IPS-18a (cell line): ENCODE results near the gene PITRM1.
"Not testable (repeated sequence)": the region's sequence is repeated elsewhere in the genome, so short reads cannot be mapped to it uniquely, and the experiment has no call there.

Experiments used
- H3K27ac ChIP-seq: one replicate; pipeline ENCODE4 v1.5.1; 2013; ENCODE audit warnings: low read length
- H3K27me3 ChIP-seq: one replicate; pipeline ENCODE4 v1.6.1; 2013; ENCODE audit warnings: mild to moderate bottlenecking, low read length; ENCODE audit not compliant: control insufficient read depth, insufficient read depth
- H3K36me3 ChIP-seq: one replicate; pipeline ENCODE4 v1.6.1; 2013; ENCODE audit warnings: low read depth, low read length; ENCODE audit not compliant: control insufficient read depth
- H3K4me1 ChIP-seq: one replicate; pipeline ENCODE4 v1.6.1; 2013; ENCODE audit warnings: low read depth, low read length; ENCODE audit not compliant: control insufficient read depth
- H3K4me3 ChIP-seq: one replicate; pipeline ENCODE4 v1.5.1; 2013; ENCODE audit warnings: low read length
- H3K9ac ChIP-seq: one replicate; pipeline ENCODE4 v1.6.1; 2013; ENCODE audit warnings: mild to moderate bottlenecking, low read length, moderate library complexity
- H3K9me3 ChIP-seq: one replicate; pipeline ENCODE4 v1.6.1; 2013; ENCODE audit warnings: low read depth, low read length; ENCODE audit not compliant: control insufficient read depth

The PITRM1 gene

DNA sequence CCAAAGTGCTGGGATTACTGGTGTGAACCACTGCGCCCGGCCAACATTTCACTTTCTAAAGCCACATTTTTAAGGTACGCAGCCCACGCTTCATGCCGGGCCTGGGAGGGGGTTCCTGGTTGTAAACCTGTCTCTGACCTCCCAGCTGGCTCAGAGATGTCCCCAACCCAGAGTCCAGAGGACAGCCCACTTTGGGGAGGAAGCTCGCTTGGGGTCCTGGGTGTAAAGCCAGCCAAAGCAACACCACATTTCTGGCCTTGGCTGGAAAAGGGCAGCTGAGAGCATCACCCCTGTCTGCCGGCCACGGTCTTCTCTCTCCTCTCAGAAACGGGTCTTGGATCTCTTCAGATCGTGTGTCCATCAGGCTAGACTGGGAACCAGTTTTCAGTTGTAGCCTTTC is 23.9 kb upstream of the PITRM1 start:
- H3K27me3 ChIP-seq = peaks cover 6% of the 10 kb centered on the region
- no peak overlapping the region for H3K27ac ChIP-seq
- no peaks in the 10 kb centered on the region for H3K9me3 ChIP-seq
- no peaks in the 10 kb centered on the region for H3K36me3 ChIP-seq
- peaks cover 3% of the 10 kb centered on the region for H3K4me1 ChIP-seq
- no peak overlapping the region for H3K9ac ChIP-seq
- H3K4me3 ChIP-seq = no peak overlapping the region

DNA sequence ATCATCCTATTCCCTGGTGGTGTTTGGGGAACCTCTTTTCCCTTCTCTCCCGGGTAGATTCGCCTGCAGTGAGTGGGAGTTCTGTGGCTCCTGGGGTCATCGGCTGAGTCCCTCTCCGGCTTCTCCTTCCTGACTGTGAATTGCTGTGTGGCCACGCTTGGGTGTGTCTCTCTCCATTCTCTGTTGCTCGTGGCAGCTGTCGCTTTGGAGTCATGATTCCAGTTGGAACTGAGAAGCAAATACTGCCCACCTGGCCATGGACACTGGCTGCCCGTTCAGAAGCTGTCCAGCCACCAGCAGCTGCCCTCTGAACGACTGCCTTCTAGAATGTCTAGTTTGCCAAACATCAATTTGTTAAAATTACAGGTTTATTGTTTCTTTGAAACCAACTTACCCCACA is 23.1 kb upstream of the PITRM1 start:
- Histone ChIP-seq H3K27me3 (peaks cover 6% of the 10 kb centered on the region), H3K9ac (no peak overlapping the region), H3K4me1 (peaks cover 3% of the 10 kb centered on the region), H3K4me3 (no peak overlapping the region), H3K9me3 (no peaks in the 10 kb centered on the region), H3K27ac (no peak overlapping the region), H3K36me3 (no peaks in the 10 kb centered on the region)

- Histone ChIP-seq H3K4me1 (peaks cover 3% of the 10 kb centered on the region), H3K9ac (no peak overlapping the region), H3K9me3 (no peaks in the 10 kb centered on the region), H3K27me3 (peaks cover 6% of the 10 kb centered on the region), H3K4me3 (no peak overlapping the region), H3K36me3 (no peaks in the 10 kb centered on the region), H3K27ac (no peak overlapping the region)
Measured at GRCh38 chr10:3195286-3195685, 22.7 kb upstream of the PITRM1 start.

- no peak overlapping the region for H3K4me3 ChIP-seq
- peaks cover 7% of the 10 kb centered on the region for H3K4me1 ChIP-seq
- H3K36me3 ChIP-seq = no peaks in the 10 kb centered on the region
- no peaks in the 10 kb centered on the region for H3K9me3 ChIP-seq
- H3K9ac ChIP-seq = no peak overlapping the region
- H3K27me3 ChIP-seq = peaks cover 6% of the 10 kb centered on the region
- no peak overlapping the region for H3K27ac ChIP-seq
Measured at GRCh38 chr10:3194871-3195270, 22.3 kb upstream of the PITRM1 start.

DNA sequence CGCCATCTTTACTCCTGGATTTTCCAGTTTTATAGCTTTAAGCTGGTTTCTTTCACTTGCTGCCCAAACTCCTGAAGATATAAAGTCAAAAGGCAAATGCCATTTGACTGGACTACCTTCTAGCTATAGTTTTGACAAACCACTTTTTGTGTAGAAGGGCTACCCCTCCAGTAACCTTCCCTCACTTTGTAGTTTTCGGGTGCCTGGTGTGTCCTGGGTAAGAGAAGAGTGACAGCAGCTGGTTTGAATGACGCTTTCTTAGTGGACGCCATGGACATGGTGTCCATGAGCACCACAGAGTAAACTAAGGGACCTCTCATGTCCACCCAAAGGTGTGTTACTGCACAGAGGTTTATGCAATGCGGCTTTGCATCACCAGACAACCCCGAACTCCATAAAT is 21.2 kb upstream of the PITRM1 start:
- no peaks in the 10 kb centered on the region for H3K36me3 ChIP-seq
- H3K27me3 ChIP-seq = peaks cover 6% of the 10 kb centered on the region
- H3K4me1 ChIP-seq = peaks cover 7% of the 10 kb centered on the region
- no peak overlapping the region for H3K27ac ChIP-seq
- H3K9me3 ChIP-seq = no peaks in the 10 kb centered on the region
- H3K9ac ChIP-seq = no peak overlapping the region
- H3K4me3 ChIP-seq = no peak overlapping the region

GRCh38 chr10:3192856-3193635 is 20.5 kb upstream of the PITRM1 start:
- Histone ChIP-seq H3K9ac (no peak overlapping the region), H3K27ac (no peak overlapping the region), H3K9me3 (no peaks in the 10 kb centered on the region), H3K36me3 (no peaks in the 10 kb centered on the region), H3K4me3 (no peak overlapping the region), H3K27me3 (peaks cover 4% of the 10 kb centered on the region), H3K4me1 (peaks cover 7% of the 10 kb centered on the region)

DNA sequence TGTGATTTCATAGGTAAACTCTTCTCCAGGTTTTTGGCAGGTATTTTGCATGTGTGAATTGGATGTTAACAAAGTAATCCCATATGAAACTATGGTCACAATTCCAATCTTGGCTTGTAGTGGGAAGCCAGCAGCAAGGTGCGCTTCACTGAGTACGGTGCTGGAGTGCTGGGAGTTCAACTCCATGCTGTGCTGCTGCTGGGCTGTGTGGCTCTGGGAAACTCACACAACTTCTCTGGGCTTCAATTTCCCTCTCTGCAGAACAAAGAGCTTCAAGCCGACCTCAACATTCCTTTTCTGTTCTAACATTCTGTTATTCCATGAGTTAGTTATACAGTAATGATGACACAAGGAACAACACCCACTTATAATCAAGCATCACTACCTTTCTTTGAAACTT is 18.2 kb upstream of the PITRM1 start:
- Histone ChIP-seq H3K4me3 (no peak overlapping the region), H3K27ac (no peak overlapping the region), H3K4me1 (peaks cover 4% of the 10 kb centered on the region), H3K27me3 (no peaks in the 10 kb centered on the region), H3K36me3 (no peaks in the 10 kb centered on the region), H3K9ac (no peak overlapping the region), H3K9me3 (no peaks in the 10 kb centered on the region)

GRCh38 chr10:3187229-3187628 is 14.6 kb upstream of the PITRM1 start:
- not testable (repeated sequence) for H3K36me3 ChIP-seq, H3K27me3 ChIP-seq, H3K27ac ChIP-seq, H3K9ac ChIP-seq, H3K9me3 ChIP-seq, H3K4me3 ChIP-seq
- peaks cover 16% of the 10 kb centered on the region for H3K4me1 ChIP-seq

GRCh38 chr10:3186368-3186767 is 13.8 kb upstream of the PITRM1 start:
- Histone ChIP-seq H3K9me3 (no peaks in the 10 kb centered on the region), H3K27ac (no peak overlapping the region), H3K4me3 (no peak overlapping the region), H3K27me3 (no peaks in the 10 kb centered on the region), H3K36me3 (no peaks in the 10 kb centered on the region), H3K4me1 (peaks cover 16% of the 10 kb centered on the region), H3K9ac (no peak overlapping the region)

- Histone ChIP-seq H3K4me3 (no peak overlapping the region), H3K36me3 (no peaks in the 10 kb centered on the region), H3K27me3 (no peaks in the 10 kb centered on the region), H3K9me3 (no peaks in the 10 kb centered on the region), H3K4me1 (peaks cover 16% of the 10 kb centered on the region), H3K9ac (no peak overlapping the region), H3K27ac (no peak overlapping the region)
Measured at GRCh38 chr10:3185386-3185785, 12.8 kb upstream of the PITRM1 start.

- Histone ChIP-seq H3K36me3 (no peaks in the 10 kb centered on the region), H3K4me1 (peaks cover 11% of the 10 kb centered on the region), H3K27ac (no peak overlapping the region), H3K9me3 (no peaks in the 10 kb centered on the region), H3K9ac (no peak overlapping the region), H3K27me3 (no peaks in the 10 kb centered on the region), H3K4me3 (no peak overlapping the region)
Measured at GRCh38 chr10:3180355-3181025, 7.9 kb upstream of the PITRM1 start.

- no peak overlapping the region for H3K4me3 ChIP-seq
- H3K27ac ChIP-seq = no peak overlapping the region
- peaks cover 11% of the 10 kb centered on the region for H3K4me1 ChIP-seq
- no peaks in the 10 kb centered on the region for H3K36me3 ChIP-seq
- no peak overlapping the region for H3K9ac ChIP-seq
- no peaks in the 10 kb centered on the region for H3K9me3 ChIP-seq
- no peaks in the 10 kb centered on the region for H3K27me3 ChIP-seq
Measured at GRCh38 chr10:3179174-3179573, 6.6 kb upstream of the PITRM1 start.
